GM21786 (cell line): ENCODE data around the gene KRTAP12-1.

Experiments used
- ATAC-seq: cut with Tn5 transposase; IDR thresholded peaks from one replicate; pipeline ENCODE4 v1.9.1; 2021; ENCODE audit not compliant: unreplicated experiment

KRTAP12-1 gene

DNA sequence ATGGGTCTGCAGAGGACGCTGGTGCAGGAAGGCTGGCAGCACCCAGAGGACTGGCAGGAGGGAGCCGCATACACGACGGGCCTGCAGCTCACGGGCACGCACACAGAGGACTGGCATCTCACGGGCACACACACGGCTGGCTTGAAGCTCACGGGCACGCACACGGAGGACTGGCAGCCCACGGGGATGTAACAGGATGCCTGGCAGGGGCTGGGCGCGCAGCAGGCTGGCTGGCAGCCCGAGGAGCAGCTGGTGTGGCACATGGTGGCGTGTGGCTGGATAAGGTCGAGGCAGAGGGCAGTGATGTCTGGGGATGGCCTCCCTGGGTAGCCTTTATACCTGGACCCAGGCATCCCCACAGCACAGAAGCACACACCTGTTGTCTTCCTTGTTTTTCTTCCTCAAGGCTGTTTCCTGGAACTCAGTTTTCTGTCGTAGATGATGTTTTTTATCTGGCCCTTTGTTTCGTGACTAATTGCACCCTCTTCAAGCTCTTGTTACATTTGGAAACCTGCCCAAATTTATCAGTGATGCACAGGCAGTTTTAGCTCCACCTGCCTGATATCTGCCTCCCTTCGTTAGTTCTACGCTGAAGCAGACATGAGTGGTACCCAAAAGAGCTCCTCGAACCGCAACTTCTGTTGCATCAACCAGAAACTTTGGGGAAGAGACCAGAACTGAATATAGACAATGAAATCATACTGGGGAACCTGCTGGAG is at the start of gene KRTAP12-1:
TSS of gene KRTAP12-1 (minus strand) at position 303 of the 719 bp plus-strand sequence. CDS start at position 263, 40 bp downstream.
- ATAC-seq: no peak

- ATAC-seq: no peak
Measured at GRCh38 chr21:44730951-44731579, 49.1 kb upstream of the KRTAP12-1 start.

GRCh38 chr21:44730028-44730395 is 48.0 kb upstream of the KRTAP12-1 start:
- no peak for ATAC-seq

- ATAC-seq: no peak
Measured at GRCh38 chr21:44729336-44730027, 47.5 kb upstream of the KRTAP12-1 start.

GRCh38 chr21:44728716-44729115 is 46.8 kb upstream of the KRTAP12-1 start:
- no peak for ATAC-seq

DNA sequence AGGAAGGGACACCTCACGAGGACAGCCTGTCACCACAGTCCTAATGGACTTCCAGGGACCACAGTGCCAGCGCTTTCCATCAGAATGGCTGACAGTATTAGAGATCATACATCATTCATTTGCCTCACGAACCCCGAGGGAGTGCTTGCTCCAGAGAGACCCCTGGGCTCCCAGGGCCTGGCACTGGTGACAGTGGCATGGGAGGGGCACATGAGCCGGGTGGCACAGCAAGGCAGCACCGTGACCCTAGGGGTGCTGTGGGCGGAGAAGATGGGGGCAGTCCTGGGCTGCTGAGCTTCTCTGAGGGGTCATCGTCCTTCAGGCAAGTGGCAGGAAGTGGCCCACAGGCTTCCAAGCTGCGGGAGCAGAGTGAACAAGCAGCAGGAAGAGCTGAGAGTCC is 45.8 kb upstream of the KRTAP12-1 start:
- no peak for ATAC-seq

GRCh38 chr21:44727321-44727720 is 45.4 kb upstream of the KRTAP12-1 start:
- ATAC-seq: no peak

GRCh38 chr21:44726826-44727225 is 44.9 kb upstream of the KRTAP12-1 start:
- ATAC-seq: no peak

DNA sequence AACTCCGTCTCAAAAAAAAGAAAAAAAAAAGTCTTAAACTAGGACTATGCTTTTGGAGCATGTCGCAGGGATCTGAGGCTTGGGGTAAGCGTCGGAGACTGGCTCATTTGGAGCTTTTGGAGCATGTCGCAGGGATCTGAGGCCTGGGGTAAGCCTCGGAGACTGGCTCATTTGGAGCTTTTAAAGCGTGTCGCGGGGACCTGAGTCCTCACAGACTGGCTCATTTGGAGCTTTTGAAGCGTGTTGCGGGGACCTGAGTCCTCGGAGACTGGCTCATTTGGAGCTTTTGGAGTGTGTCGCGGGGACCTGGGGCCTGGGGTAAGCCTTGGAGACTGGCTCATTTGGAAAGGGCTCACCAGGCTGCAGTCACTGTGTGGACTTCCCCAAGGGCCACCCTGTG is 43.0 kb upstream of the KRTAP12-1 start:
- ATAC-seq: no peak

GRCh38 chr21:44724196-44724595 is 42.2 kb upstream of the KRTAP12-1 start:
- ATAC-seq: no peak

- ATAC-seq: no peak
Measured at GRCh38 chr21:44723177-44724131, 41.5 kb upstream of the KRTAP12-1 start.

DNA sequence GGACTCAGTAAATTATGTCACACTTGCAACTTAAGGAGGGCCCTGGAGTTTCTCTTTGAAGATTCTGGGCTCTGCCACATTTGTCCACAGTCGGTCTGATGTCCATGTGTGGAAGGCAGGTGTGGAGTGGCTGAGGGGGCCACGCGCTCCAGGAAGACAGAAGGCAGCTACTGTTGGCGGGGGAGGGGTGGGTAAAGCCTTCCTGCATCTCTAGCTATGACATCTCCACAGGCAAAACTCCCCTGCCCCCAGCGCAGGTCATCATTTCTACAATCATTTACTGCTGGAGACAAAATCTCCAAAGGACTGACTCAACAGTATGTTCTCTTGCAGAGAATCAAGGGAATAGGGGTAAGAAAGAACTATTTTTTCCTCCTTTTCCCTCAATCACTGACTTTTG is 40.8 kb upstream of the KRTAP12-1 start:
- no peak for ATAC-seq

GRCh38 chr21:44720170-44720569 is 38.2 kb upstream of the KRTAP12-1 start:
- ATAC-seq: no peak

DNA sequence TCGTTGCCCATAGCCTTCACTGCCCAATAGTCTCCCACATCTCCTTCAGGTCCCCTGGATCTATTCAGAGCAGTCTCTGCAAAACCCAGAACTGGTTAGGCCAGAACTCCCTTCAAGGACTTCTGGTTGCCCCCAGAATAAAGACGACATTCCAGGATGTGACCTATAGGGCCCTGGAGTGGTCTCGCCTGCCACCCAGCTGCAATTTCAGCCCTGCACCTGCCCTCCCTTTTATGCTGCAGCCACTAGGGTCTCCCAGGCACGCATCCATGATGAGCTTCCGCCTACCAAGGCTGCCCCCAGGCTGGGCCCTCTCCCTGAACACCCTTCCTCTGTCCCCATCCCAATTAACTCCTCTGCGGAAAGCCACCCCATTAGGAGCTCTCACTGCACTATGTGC is 36.6 kb upstream of the KRTAP12-1 start:
- ATAC-seq: no peak

GRCh38 chr21:44718093-44718492 is 36.1 kb upstream of the KRTAP12-1 start:
- no peak for ATAC-seq

DNA sequence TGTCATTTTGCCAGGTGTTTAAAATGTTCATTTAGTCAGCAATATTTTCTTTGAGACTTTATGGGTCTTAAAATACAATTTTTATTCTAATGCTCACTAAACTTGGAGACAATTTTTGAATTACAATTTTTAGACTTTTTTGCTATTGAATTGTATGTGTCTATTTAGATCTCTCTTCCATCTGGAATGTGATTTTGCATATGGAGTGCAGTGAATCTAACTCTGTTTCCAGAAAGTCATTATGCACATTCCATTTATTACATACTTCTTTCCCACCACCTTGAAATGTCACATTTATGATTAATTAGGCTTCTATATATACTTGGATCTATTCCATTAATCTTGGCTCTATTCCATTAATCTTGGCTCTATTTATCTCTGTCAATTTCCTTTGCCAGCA is 35.0 kb upstream of the KRTAP12-1 start:
- no peak for ATAC-seq

GRCh38 chr21:44714905-44715304 is 32.9 kb upstream of the KRTAP12-1 start:
- ATAC-seq: no peak

DNA sequence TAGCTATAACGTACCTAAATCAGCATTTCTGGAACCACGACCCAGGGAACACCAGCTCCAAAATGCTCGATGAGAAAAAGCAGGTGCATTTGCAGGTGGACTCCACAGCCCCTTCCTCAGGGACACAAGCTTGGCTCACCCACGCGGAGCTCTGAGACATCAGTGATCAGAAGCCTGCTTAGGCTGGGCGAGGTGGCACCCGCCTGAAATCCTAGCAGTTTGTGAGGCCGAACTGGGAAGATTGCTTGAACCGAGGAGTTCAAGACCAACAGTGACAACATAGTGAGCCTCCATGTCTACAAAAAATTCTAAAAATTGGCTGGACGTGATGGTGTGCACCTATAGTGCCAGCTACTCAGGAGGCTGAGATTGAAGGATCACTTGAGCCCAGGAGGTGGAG is 31.9 kb upstream of the KRTAP12-1 start:
- ATAC-seq: no peak

GRCh38 chr21:44713130-44713529 is 31.2 kb upstream of the KRTAP12-1 start:
- no peak for ATAC-seq

- no peak for ATAC-seq
Measured at GRCh38 chr21:44712203-44713028, 30.5 kb upstream of the KRTAP12-1 start.
